GM12878 (cell line): Measurements from ENCODE around the gene CELF2. TPM values are rescaled to one million over a fixed set of nuclear protein-coding genes. Genes with fewer than 3 reads are reported as not detected.

ENCODE experiments used
- CBX3 ChIP-seq: fragments of 200-600 bp; sonication (generic); IDR thresholded peaks from 2 replicates; pipeline ENCODE4 v1.6.1; 2016; ENCODE audit warnings: low read depth, borderline replicate concordance
- CEBPB ChIP-seq, 2 experiments: fragments of 150-350 bp in 1 of 2; IDR thresholded peaks; 2 replicates each; pipeline ENCODE4 v1.6.1; 2012 to 2014; ENCODE audit warnings: low read depth in 2 of 2, low read length in 2 of 2, borderline replicate concordance in 1 of 2, inconsistent platforms in 1 of 2
- MYB ChIP-seq: fragments of 150-350 bp; IDR thresholded peaks from 2 replicates; pipeline ENCODE4 v1.6.1; 2014; ENCODE audit warnings: mild to moderate bottlenecking, low read depth, low read length, borderline replicate concordance
- polyA plus RNA-seq, 11 experiments: library from polyadenylated mRNA; depleted of rRNA in 4 of 11; unstranded in 6 of 11; stranded (reverse) in 5 of 11; fragments of >200 nt; fragmentation: Nextera tagmentation in 4 of 11; fragmentation: Illumina TruSeq in 1 of 11; extraction: Ambion mirVana in 4 of 11; extraction: Trizol in 1 of 11; gene quantifications; 1 replicate in 1 of 11; 2 replicates in 10 of 11; pipeline versions ENCODE4 v1.2.1 to v1.2.3, GENCODE V29; 2011 to 2016; ENCODE audit warnings: inconsistent platforms in 2 of 11, missing spikeins in 2 of 11, low read depth in 1 of 11
- total RNA-seq, 4 experiments: library from RNA; depleted of rRNA in 3 of 4; stranded (reverse); fragments of >200 nt in 3 of 4; fragmentation: Illumina TruSeq in 1 of 4; extraction: Trizol in 1 of 4; gene quantifications; 2 replicates each; pipeline versions ENCODE4 v1.2.1 to v1.2.3, GENCODE V29; 2013 to 2021
- TF ChIP-seq, protein P1 (sequence below): fragments of 450-650 bp; IDR thresholded peaks from 2 replicates; pipeline ENCODE4 v1.6.1; 2017; ENCODE audit warnings: borderline replicate concordance
- TF ChIP-seq, protein P2 (sequence below): fragments of 450-650 bp; IDR thresholded peaks from 2 replicates; pipeline ENCODE4 v1.6.1; 2017; ENCODE audit warnings: antibody characterized with exemption, mild to moderate bottlenecking, moderate library complexity
- TF ChIP-seq, protein P3 (sequence below): IDR thresholded peaks from 2 replicates; pipeline ENCODE4 v1.6.1; 2012; ENCODE audit warnings: improper control_type of control experiment, low read depth, low read length; ENCODE audit not compliant: insufficient replicate concordance

CELF2 gene
- total and polyA plus RNA-seq, 10 of the 15 experiments (the other 5 are each of a cell fraction or from before 2014, with no cell fraction given), result 20.8 to 129 (median 86.3) TPM

DNA sequence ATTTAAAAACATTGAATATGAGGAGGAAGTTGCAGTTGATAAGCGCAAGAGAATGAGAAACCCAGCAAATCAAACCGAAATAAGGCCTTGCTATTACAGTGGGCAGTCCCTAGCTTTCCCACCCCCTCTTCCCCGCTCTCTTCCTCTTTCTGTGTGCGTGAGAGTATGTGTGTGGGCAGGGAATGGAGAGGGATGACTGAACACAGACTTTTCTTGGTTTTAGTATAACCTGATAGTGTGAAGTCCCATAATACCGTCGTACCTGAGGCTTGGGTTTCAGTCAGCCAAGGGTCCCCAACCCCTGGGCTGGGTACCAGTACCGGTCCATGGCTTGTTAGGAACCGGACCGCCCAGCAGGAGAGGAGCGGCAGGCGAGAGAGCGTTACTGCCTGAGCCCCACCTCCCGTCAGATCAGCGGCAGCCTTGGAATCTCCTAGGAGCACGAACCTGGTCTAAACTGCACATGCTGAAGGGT is 255.3 kb downstream of the CELF2 start (continued):
- TF ChIP-seq, protein P1, sequence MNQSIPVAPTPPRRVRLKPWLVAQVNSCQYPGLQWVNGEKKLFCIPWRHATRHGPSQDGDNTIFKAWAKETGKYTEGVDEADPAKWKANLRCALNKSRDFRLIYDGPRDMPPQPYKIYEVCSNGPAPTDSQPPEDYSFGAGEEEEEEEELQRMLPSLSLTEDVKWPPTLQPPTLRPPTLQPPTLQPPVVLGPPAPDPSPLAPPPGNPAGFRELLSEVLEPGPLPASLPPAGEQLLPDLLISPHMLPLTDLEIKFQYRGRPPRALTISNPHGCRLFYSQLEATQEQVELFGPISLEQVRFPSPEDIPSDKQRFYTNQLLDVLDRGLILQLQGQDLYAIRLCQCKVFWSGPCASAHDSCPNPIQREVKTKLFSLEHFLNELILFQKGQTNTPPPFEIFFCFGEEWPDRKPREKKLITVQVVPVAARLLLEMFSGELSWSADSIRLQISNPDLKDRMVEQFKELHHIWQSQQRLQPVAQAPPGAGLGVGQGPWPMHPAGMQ, result no peak
- TF ChIP-seq MYB (no peak), CEBPB (IDR thresholded peaks at IDR 0.05; ENCODE audit: borderline replicate concordance in 1 of 2, low read depth in 2 of 2, low read length in 2 of 2) (peak in 1 of 2 experiments; percentile 64; a peak in 1 of 4 replicates), CBX3 (no peak)
- TF ChIP-seq, protein P2, sequence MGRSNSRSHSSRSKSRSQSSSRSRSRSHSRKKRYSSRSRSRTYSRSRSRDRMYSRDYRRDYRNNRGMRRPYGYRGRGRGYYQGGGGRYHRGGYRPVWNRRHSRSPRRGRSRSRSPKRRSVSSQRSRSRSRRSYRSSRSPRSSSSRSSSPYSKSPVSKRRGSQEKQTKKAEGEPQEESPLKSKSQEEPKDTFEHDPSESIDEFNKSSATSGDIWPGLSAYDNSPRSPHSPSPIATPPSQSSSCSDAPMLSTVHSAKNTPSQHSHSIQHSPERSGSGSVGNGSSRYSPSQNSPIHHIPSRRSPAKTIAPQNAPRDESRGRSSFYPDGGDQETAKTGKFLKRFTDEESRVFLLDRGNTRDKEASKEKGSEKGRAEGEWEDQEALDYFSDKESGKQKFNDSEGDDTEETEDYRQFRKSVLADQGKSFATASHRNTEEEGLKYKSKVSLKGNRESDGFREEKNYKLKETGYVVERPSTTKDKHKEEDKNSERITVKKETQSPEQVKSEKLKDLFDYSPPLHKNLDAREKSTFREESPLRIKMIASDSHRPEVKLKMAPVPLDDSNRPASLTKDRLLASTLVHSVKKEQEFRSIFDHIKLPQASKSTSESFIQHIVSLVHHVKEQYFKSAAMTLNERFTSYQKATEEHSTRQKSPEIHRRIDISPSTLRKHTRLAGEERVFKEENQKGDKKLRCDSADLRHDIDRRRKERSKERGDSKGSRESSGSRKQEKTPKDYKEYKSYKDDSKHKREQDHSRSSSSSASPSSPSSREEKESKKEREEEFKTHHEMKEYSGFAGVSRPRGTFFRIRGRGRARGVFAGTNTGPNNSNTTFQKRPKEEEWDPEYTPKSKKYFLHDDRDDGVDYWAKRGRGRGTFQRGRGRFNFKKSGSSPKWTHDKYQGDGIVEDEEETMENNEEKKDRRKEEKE, result no peak
- TF ChIP-seq, protein P3, sequence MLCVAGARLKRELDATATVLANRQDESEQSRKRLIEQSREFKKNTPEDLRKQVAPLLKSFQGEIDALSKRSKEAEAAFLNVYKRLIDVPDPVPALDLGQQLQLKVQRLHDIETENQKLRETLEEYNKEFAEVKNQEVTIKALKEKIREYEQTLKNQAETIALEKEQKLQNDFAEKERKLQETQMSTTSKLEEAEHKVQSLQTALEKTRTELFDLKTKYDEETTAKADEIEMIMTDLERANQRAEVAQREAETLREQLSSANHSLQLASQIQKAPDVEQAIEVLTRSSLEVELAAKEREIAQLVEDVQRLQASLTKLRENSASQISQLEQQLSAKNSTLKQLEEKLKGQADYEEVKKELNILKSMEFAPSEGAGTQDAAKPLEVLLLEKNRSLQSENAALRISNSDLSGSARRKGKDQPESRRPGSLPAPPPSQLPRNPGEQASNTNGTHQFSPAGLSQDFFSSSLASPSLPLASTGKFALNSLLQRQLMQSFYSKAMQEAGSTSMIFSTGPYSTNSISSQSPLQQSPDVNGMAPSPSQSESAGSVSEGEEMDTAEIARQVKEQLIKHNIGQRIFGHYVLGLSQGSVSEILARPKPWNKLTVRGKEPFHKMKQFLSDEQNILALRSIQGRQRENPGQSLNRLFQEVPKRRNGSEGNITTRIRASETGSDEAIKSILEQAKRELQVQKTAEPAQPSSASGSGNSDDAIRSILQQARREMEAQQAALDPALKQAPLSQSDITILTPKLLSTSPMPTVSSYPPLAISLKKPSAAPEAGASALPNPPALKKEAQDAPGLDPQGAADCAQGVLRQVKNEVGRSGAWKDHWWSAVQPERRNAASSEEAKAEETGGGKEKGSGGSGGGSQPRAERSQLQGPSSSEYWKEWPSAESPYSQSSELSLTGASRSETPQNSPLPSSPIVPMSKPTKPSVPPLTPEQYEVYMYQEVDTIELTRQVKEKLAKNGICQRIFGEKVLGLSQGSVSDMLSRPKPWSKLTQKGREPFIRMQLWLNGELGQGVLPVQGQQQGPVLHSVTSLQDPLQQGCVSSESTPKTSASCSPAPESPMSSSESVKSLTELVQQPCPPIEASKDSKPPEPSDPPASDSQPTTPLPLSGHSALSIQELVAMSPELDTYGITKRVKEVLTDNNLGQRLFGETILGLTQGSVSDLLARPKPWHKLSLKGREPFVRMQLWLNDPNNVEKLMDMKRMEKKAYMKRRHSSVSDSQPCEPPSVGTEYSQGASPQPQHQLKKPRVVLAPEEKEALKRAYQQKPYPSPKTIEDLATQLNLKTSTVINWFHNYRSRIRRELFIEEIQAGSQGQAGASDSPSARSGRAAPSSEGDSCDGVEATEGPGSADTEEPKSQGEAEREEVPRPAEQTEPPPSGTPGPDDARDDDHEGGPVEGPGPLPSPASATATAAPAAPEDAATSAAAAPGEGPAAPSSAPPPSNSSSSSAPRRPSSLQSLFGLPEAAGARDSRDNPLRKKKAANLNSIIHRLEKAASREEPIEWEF, result no peak
